GM19438 (cell line): ENCODE results near the gene FLAD1.

ENCODE experiments used
- ATAC-seq: cut with Tn5 transposase; IDR thresholded peaks from one replicate; pipeline ENCODE4 v1.9.1; 2021; ENCODE audit warnings: low read depth; ENCODE audit not compliant: unreplicated experiment

Gene FLAD1

DNA sequence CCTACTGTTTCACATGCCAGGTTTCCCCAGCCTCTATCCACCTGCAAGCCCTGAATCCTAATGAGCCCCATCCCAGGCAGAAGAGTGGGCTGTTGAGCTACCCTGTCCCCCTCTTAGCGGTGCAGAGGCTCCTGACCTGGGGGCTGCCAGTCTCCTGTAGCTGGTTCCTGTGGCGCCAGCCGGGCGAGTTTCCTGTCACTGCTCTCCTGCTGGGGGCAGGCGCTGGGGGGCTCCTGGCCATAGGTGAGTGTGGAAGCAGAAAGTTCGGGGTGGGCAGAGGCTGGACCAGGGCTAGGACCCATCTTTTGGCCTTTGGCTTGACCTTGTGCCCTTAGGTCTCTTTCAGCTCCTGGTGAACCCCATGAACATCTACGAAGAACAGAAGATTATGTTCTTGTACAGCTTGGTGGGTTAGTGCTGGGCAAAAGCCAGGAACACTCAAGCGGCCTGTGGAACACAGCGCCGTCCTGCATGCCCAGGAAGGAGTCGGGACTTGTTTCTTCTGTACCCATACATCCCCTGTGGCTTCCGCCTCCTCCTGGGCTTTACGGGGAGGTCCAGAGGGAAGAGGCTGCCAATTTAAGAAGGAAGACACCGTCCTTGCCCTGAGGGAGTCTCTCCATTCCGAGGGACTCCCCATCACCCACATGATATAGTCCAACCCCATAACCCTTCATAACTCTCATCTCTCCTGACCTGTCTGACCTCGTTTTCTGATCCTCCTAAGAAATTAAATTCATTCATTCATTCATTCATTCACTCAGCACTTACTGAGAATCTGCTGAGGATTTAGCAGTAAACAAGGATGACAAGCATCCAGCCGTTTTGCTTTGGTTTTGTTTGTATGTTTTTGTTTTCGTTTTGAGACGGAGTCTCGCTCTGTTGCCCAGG, 51.4 kb downstream of the FLAD1 start:
- no peak for ATAC-seq

DNA sequence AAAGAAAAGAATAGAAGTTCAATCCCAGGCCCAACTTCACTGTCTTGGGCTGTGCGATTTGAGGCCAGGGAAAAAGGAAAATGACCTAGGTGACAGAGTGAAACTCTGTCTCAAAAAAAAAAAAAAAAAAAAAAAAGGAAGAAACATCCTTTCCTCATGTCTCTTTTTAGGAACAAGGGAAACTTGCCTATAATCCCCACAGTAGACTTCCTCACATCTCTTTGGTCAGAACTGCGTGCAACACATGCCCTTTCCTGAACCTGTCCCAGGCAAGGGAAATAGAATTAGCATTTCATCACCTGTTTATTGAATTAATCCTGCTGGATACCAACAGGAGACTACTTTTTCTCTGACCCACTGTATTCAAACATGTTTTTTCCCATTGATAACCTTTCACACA, 52.8 kb downstream of the FLAD1 start:
- ATAC-seq = no peak

DNA sequence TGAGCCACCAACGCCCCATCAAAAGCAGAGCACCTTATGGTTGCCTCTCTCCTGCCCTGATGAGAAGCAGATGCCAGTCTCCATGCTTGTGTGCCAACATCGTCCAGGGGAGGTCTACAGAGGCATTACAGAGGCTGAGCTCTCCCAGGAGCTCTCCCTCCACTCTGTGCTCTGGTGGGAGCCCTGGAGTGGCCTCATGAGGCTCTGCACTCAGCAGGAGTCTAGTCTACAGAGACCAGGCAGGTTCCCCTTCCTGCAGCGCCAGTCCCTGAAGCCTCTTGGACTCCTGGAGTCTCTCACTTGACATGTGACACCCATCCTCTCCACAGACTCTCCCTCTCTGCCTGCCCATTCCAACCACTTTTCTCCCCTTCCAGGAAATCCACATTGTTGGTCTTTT, 53.9 kb downstream of the FLAD1 start:
- no peak for ATAC-seq

DNA sequence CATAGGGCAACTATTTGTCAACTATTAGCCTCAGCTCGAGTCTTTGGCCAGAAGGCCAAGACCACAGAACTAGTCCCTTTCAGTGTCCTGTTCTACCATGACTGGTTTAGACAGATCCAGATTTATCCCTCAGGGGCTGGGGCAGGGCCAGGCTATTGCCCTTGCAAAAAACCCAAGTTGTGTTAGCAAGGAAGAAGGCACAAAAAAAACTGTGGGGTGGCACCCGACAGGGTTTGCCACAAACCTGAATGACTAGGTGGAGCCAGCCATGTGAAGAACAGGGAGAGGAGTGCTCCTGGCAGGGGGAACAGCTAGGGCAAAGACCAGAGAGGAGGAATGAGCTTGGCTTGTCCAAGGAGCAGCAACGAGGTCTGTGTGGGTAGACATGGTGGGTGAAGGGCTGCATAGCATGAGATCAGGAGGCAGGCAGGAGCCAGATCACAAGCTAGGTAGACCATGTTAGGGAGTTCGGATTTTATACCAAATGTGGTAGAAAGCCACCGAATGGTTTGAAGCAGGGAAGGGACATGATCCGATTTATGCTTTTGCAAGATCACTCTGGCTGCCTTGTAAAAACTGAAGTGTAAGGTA, 54.8 kb downstream of the FLAD1 start:
- ATAC-seq = no peak

GRCh38 chr1:155038602-155039307, 55.6 kb downstream of the FLAD1 start:
- no peak for ATAC-seq

- no peak for ATAC-seq
These were observed 56.1 kb downstream of the FLAD1 start for GRCh38 chr1:155039308-155039669.

GRCh38 chr1:155040358-155041093, 57.4 kb downstream of the FLAD1 start:
- ATAC-seq = no peak
